Aorta (tissue), 5 donors: ENCODE data around the gene BMP7. TPM values are rescaled to one million over a fixed set of nuclear protein-coding genes. Genes with fewer than 3 reads are reported as not detected.

ENCODE experiments used
- ATAC-seq: fragments of 200-7000 bp; cut with Tn5 transposase; one replicate; pipeline ENCODE4 v1.9.1; 2022; ENCODE audit warnings: moderate library complexity; ENCODE audit not compliant: low FRiP score
- DNase-seq, 2 donors: peaks; one replicate each; pipeline ENCODE4 v3.0.0-alpha.2; 2020
- H3K27ac ChIP-seq, 2 donors: one replicate each; pipeline ENCODE4 v1.5.1; 2013; ENCODE audit warnings: low read length in 2 of 2, mild to moderate bottlenecking in 2 of 2, moderate library complexity in 2 of 2, control low read depth in 1 of 2, inconsistent platforms in 1 of 2, low read depth in 1 of 2
- H3K27me3 ChIP-seq, 2 donors: one replicate each; pipeline ENCODE4 v1.6.1; 2013; ENCODE audit warnings: control low read depth in 1 of 2, low read length in 1 of 2, mild to moderate bottlenecking in 1 of 2, moderate library complexity in 1 of 2; ENCODE audit not compliant: insufficient read depth in 2 of 2, control insufficient read depth in 1 of 2
- H3K36me3 ChIP-seq, 2 donors: one replicate each; pipeline ENCODE4 v1.6.1; 2013; ENCODE audit warnings: control low read depth in 1 of 2, low read length in 1 of 2, mild to moderate bottlenecking in 1 of 2; ENCODE audit not compliant: insufficient read depth in 2 of 2, control insufficient read depth in 1 of 2
- H3K4me1 ChIP-seq, 2 donors: one replicate each; pipeline ENCODE4 v1.6.1; 2013; ENCODE audit warnings: low read length in 2 of 2, control low read depth in 1 of 2, mild to moderate bottlenecking in 1 of 2, moderate library complexity in 1 of 2; ENCODE audit not compliant: insufficient read depth in 2 of 2, control insufficient read depth in 1 of 2
- H3K4me3 ChIP-seq, 2 donors: one replicate each; pipeline ENCODE4 v1.5.1; 2013; ENCODE audit warnings: low read length in 2 of 2, control low read depth in 1 of 2, mild to moderate bottlenecking in 1 of 2
- H3K9me3 ChIP-seq: one replicate; pipeline ENCODE4 v1.6.1; 2013; ENCODE audit warnings: mild to moderate bottlenecking, low read length; ENCODE audit not compliant: control insufficient read depth
- WGBS, 2 donors: extraction: QIAGEN DNeasy Blood & Tissue Kit; methylation state at CpG; one replicate each; pipeline ENCODE4 v1.1.7; 2013; 5-methylcytosine and 5-hydroxymethylcytosine counted together
- intact Hi-C, 2 donors: fragments of 100-400 bp; cut with DNase I; formaldehyde crosslinking; loops; one replicate each; pipeline versions ENCODE4 v1.14.2 to v1.15.0; 2022
- polyA plus RNA-seq, 2 donors: library from polyadenylated mRNA; stranded (reverse); fragments of 200-250 nt; gene quantifications; one replicate each; pipeline ENCODE4 v1.2.3, GENCODE V29; 2013
- total RNA-seq, 2 donors: library from RNA; stranded (reverse); fragmentation: NEBNext Ultra II Directional; extraction: Animal tissue kit (Norgen Biotek cat#: 25700); gene quantifications; one replicate each; pipeline ENCODE4 v1.2.1, GENCODE V29; 2021
- donor health status: healthy with polysubstance abuse.
- donor health status: Bipolar disorder and iron deficiency.
- donor health status: DM: no; HTN: no; CAD: no.
- donor health status: DM: no; HTN: no; CAD: no.
- donor health status: DM: yes; HTN: yes; CAD: no.

Gene BMP7
- total and polyA plus RNA-seq, 4 donors, result 0.52 to 1.0 TPM; not detected in 2

GRCh38 chr20:57185188-57185743 lies 81.2 kb downstream of the BMP7 start:
- WGBS, 2 donors, result 79 to 82% methylated on average over 3 of the region's 3 CpGs

GRCh38 chr20:57183457-57184009 lies 82.9 kb downstream of the BMP7 start:
- no peak overlapping the region for H3K4me3 ChIP-seq
- WGBS, 2 donors, result 84% methylated on average over 19 of the region's 19 CpGs
- no peaks in the 10 kb centered on the region for H3K27me3 ChIP-seq
- peaks cover 2% of the 10 kb centered on the region for H3K9me3 ChIP-seq
- DNase-seq (no peak), ATAC-seq (no peak)
- no peaks in the 10 kb centered on the region for H3K36me3 ChIP-seq
- no peak overlapping the region for H3K27ac ChIP-seq
- H3K4me1 ChIP-seq, result no peaks in the 10 kb centered on the region
- intact Hi-C loops, result no loop called here

More at GRCh38 chr20:57185188-57185743, 81.2 kb downstream of the BMP7 start:
- H3K27ac ChIP-seq, result no peak overlapping the region
- H3K4me1 ChIP-seq, result no peaks in the 10 kb centered on the region
- intact Hi-C loops, result no loop called here
- H3K27me3 ChIP-seq, result no peaks in the 10 kb centered on the region
- H3K4me3 ChIP-seq, result no peak overlapping the region
- ATAC-seq (no peak), DNase-seq (no peak)
- H3K36me3 ChIP-seq, result no peaks in the 10 kb centered on the region
- no peaks in the 10 kb centered on the region for H3K9me3 ChIP-seq

DNA sequence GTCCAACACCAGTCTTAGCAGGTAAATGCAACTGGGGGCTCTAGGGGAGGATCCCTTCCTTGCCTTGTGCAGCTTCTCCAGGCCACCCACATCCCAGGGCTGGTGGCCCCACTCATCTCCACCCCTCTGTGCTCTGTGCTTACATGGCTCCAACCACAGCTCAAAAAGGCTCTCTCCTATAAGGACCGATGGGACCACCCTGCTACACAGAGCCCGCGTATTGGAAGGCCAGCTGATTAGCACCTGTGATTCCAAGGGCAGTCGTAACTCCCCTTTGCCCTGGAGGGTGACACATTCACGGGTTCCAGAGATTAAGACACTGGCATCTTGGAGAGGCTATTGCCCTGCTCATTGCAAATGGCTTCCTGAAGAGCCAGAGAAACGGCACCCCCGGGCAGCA lies 84.8 kb downstream of the BMP7 start:
- H3K4me1 ChIP-seq, result no peaks in the 10 kb centered on the region
- no peaks in the 10 kb centered on the region for H3K27me3 ChIP-seq
- intact Hi-C loops, result no loop called here
- ATAC-seq, result no peak
- WGBS, 2 donors, result 61 to 64% methylated on average over 7 of the region's 7 CpGs
- no peak for DNase-seq
- H3K27ac ChIP-seq, result no peak overlapping the region
- no peaks in the 10 kb centered on the region for H3K36me3 ChIP-seq
- no peak overlapping the region for H3K4me3 ChIP-seq
- H3K9me3 ChIP-seq, result peaks cover 2% of the 10 kb centered on the region

- intact Hi-C loops, result no loop called here
Observed at GRCh38 chr20:57180954-57181353, 85.5 kb downstream of the BMP7 start.

GRCh38 chr20:57180387-57180786 lies 86.1 kb downstream of the BMP7 start:
- intact Hi-C loops, result no loop called here
- no peak for ATAC-seq
- H3K4me3 ChIP-seq, result no peak overlapping the region

More at GRCh38 chr20:57180954-57181353, 85.5 kb downstream of the BMP7 start:
- H3K4me1 ChIP-seq, result no peaks in the 10 kb centered on the region
- H3K4me3 ChIP-seq, result no peak overlapping the region
- peaks cover 2% of the 10 kb centered on the region for H3K9me3 ChIP-seq
- 28 to 37% methylated on average over 5 of the region's 5 CpGs for WGBS, 2 donors
- ATAC-seq (no peak), DNase-seq (no peak)
- H3K36me3 ChIP-seq, result no peaks in the 10 kb centered on the region
- H3K27me3 ChIP-seq, result no peaks in the 10 kb centered on the region
- no peak overlapping the region for H3K27ac ChIP-seq

DNA sequence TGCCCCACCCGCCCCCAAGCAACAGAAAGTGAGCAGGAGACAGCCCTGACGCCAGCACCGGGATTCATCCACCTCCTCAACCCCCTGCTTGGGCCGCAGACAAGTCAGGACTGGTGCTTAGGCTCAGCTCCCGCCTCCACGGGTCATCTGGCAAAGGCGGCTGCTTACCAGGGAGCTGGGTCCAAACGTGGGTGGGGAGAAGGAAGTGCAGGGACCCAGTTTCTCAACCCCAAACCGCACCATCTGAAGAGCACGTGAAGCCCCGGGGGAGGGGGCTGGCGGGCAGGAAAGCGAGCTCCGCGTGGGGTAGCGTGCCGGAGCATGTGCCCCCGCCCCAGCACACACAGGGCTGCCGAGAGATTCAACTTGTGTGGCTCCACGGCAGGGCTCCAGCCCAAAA lies 87.2 kb downstream of the BMP7 start:
- H3K4me3 ChIP-seq, result no peak overlapping the region
- WGBS, 2 donors, result 56 to 62% methylated on average over 20 of the region's 20 CpGs
- ATAC-seq, result no peak

More at GRCh38 chr20:57180387-57180786, 86.1 kb downstream of the BMP7 start:
- Histone ChIP-seq H3K4me1 (no peaks in the 10 kb centered on the region), H3K27me3 (no peaks in the 10 kb centered on the region), H3K9me3 (peaks cover 2% of the 10 kb centered on the region), H3K36me3 (no peaks in the 10 kb centered on the region), H3K27ac (no peak overlapping the region)
- 48 to 51% methylated on average over 10 of the region's 10 CpGs for WGBS, 2 donors
- no peak for DNase-seq

DNA sequence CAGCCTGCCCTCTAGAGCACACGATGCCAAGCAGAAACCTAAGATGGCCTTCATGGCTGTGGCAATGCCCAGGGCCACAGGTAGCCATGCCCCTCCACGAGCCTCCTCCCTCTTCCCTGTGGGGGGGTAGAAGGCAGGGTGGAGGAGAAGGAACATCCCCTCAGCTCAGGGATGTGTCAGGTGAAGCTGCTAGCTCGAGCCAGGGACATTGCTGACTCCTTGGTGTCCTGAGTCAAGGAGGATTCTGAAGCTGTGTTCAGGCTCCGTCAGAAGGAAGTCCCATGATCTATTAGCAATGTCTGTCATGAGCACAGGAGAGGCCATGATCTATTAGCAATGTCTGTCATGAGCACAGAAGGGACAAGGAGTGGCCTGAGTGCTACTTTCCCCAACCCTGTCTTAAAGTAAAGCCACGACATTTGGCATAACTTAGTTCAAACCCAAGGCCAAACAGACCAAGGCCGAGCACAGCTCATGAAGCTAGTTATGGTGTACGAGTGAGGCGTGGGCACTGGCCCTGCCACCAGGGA lies 87.8 kb downstream of the BMP7 start:
- H3K36me3 ChIP-seq, result no peaks in the 10 kb centered on the region
- intact Hi-C loops, result no loop called here
- H3K4me3 ChIP-seq, result no peak overlapping the region
- 69 to 76% methylated on average over 8 of the region's 8 CpGs for WGBS, 2 donors
- ATAC-seq (no peak), DNase-seq (no peak)
- H3K27ac ChIP-seq, result no peak overlapping the region
- peaks cover 2% of the 10 kb centered on the region for H3K9me3 ChIP-seq
- no peaks in the 10 kb centered on the region for H3K4me1 ChIP-seq
- H3K27me3 ChIP-seq, result no peaks in the 10 kb centered on the region

More for the DNA sequence above, 87.2 kb downstream of the BMP7 start:
- H3K4me1 ChIP-seq, result no peaks in the 10 kb centered on the region
- H3K9me3 ChIP-seq, result peaks cover 2% of the 10 kb centered on the region
- intact Hi-C loops, result no loop called here
- no peaks in the 10 kb centered on the region for H3K27me3 ChIP-seq
- no peaks in the 10 kb centered on the region for H3K36me3 ChIP-seq
- H3K27ac ChIP-seq, result no peak overlapping the region
- no peak for DNase-seq

DNA sequence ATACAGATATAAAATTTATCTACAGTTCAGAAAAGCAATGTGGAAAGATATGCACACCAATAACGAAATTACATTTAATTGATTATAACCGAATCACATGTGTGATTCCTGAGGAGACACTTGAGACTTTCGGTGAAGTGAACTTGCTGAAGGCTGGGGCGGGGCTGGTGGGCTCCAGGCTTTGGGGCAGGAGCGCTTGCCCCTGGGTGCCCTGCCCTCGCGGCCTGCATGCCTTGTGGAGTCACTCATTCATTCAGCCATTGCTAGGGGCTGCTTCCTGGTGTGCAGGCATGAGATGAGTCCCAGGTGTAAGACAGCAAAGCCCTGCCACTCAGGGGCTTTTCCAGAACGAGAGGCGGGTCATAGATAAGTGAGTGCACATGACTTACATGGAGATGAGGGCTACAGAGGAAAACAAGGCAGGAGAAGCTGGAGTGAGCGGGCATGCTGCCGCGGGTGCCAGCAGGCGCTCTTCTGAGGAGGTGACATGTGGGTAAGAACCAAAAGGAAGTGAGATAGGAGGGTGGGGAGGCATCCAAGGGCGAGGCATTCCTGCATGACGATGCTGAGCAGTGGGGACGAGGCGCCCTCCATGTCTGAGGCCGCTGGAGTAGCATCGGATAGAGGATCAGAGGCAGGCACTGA lies 88.7 kb downstream of the BMP7 start:
- no peaks in the 10 kb centered on the region for H3K36me3 ChIP-seq
- no peaks in the 10 kb centered on the region for H3K4me1 ChIP-seq
- peaks cover 2% of the 10 kb centered on the region for H3K9me3 ChIP-seq
- H3K27ac ChIP-seq, result no peak overlapping the region
- no peaks in the 10 kb centered on the region for H3K27me3 ChIP-seq
- ATAC-seq (no peak), DNase-seq (no peak)
- no peak overlapping the region for H3K4me3 ChIP-seq
- 85 to 86% methylated on average over 19 of the region's 19 CpGs for WGBS, 2 donors
- intact Hi-C loops, result no loop called here

GRCh38 chr20:57176842-57177241 lies 89.6 kb downstream of the BMP7 start:
- 86 to 94% methylated on average over 2 of the region's 2 CpGs for WGBS, 2 donors
- no peak overlapping the region for H3K4me3 ChIP-seq
- no peaks in the 10 kb centered on the region for H3K36me3 ChIP-seq
- intact Hi-C loops, result no loop called here
- H3K27me3 ChIP-seq, result no peaks in the 10 kb centered on the region
- DNase-seq (no peak), ATAC-seq (no peak)
- no peaks in the 10 kb centered on the region for H3K4me1 ChIP-seq
- H3K9me3 ChIP-seq, result peaks cover 2% of the 10 kb centered on the region
- no peak overlapping the region for H3K27ac ChIP-seq
